Endothelial cell of umbilical vein (primary cell): ENCODE data around the gene RIGI.

Source experiments
- EZH2 ChIP-seq: IDR thresholded peaks from 2 replicates; pipeline ENCODE4 v1.6.1; 2012; ENCODE audit warnings: borderline replicate concordance, low read depth, mild to moderate bottlenecking, moderate library complexity, low read length, inconsistent platforms; ENCODE audit not compliant: severe bottlenecking
- POLR2AphosphoS5 ChIP-seq: IDR thresholded peaks from 2 replicates; pipeline ENCODE4 v1.6.1; 2012; ENCODE audit warnings: low read depth, mild to moderate bottlenecking, control low read depth, low read length, moderate library complexity; ENCODE audit not compliant: insufficient read depth
- TF ChIP-seq, protein P1 (sequence below), 2 donors: IDR thresholded peaks; 1 replicate in 1 of 2; 2 replicates in 1 of 2; pipeline ENCODE4 v1.5.1; 2011; ENCODE audit warnings: low read length in 2 of 2, mild to moderate bottlenecking in 2 of 2, moderate library complexity in 2 of 2, control low read depth in 1 of 2, inconsistent platforms in 1 of 2, low read depth in 1 of 2; ENCODE audit not compliant: insufficient read depth in 1 of 2; ENCODE audit errors: extremely low read depth in 1 of 2
- TF ChIP-seq, protein P2 (sequence below): IDR thresholded peaks from 2 replicates; pipeline ENCODE4 v1.6.1; 2011; ENCODE audit not compliant: insufficient read depth, insufficient read length

DNA sequence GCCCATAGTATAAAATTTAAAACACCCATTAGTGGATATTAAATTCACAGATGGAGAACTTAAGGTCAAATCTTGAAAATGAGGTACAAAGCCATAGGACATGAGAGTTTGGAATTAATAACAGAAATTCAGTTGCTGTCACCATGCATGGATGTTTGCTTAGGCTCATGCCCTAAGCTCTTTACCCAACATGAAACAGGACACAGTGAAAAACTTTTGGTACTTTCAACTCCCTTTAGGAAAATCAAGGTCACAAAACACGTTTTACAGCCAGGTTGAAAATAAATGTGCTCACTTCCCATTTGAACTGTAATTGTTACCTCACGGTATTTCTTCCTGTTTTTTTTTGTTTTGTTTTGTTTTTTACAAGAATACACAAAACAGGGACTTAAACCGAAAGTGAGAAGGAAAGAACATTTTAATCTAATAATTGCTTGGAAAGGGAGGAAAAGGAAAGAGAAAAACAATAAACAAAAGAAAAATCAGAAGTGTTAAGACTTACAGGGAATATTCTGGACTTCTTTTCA lies 32.5 kb upstream of the RIGI start:
- TF ChIP-seq, protein P1, sequence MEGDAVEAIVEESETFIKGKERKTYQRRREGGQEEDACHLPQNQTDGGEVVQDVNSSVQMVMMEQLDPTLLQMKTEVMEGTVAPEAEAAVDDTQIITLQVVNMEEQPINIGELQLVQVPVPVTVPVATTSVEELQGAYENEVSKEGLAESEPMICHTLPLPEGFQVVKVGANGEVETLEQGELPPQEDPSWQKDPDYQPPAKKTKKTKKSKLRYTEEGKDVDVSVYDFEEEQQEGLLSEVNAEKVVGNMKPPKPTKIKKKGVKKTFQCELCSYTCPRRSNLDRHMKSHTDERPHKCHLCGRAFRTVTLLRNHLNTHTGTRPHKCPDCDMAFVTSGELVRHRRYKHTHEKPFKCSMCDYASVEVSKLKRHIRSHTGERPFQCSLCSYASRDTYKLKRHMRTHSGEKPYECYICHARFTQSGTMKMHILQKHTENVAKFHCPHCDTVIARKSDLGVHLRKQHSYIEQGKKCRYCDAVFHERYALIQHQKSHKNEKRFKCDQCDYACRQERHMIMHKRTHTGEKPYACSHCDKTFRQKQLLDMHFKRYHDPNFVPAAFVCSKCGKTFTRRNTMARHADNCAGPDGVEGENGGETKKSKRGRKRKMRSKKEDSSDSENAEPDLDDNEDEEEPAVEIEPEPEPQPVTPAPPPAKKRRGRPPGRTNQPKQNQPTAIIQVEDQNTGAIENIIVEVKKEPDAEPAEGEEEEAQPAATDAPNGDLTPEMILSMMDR (IDR thresholded peaks at IDR 0.05; ENCODE audit: extremely low read depth in 1 of 2, insufficient read depth in 1 of 2, low read depth in 1 of 2, low read length in 2 of 2) = no peak
- TF ChIP-seq POLR2AphosphoS5 = no peak
- no peak for TF ChIP-seq EZH2
- TF ChIP-seq, protein P2, sequence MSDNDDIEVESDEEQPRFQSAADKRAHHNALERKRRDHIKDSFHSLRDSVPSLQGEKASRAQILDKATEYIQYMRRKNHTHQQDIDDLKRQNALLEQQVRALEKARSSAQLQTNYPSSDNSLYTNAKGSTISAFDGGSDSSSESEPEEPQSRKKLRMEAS = no peak
